Epithelial cell of esophagus (primary cell): ENCODE measurements around the gene SMIM26.
A peak's percentile ranks its signal among the peaks of the same experiment; 100 is the strongest.

ENCODE experiments used
- DNase-seq: peaks from one replicate; pipeline ENCODE4 v3.0.0; 2010; ENCODE audit warnings: low read depth
- H3K4me3 ChIP-seq: 2 replicates; pipeline ENCODE4 v1.5.1; 2011; ENCODE audit warnings: mild to moderate bottlenecking, low read length, control low read depth
- TF ChIP-seq, protein P1 (sequence below): IDR thresholded peaks from 2 replicates; pipeline ENCODE4 v1.5.1; 2011; ENCODE audit warnings: low read depth, mild to moderate bottlenecking, low read length, control low read depth, inconsistent platforms; ENCODE audit not compliant: insufficient read depth; ENCODE audit errors: missing control alignments

Gene SMIM26

DNA sequence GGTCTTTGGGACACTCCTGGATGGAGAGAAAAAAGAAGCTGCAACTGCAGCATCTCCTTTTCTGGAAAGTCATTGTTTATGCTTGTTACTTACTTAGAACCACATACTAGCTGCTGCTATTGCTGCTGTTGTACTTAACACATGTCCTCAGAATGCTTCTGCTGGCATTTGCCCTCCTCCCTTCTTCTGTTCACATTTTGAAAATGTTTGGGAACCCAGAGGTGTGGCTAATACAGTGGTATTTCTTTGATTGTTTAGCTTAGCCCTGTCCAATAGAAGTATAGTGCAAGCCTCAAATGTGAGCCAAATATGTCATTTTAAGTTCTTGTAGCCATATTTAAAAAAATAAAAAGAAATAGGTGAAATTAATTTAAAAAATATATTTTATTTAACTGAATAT, 29.0 kb downstream of the SMIM26 start:
- TF ChIP-seq, protein P1, sequence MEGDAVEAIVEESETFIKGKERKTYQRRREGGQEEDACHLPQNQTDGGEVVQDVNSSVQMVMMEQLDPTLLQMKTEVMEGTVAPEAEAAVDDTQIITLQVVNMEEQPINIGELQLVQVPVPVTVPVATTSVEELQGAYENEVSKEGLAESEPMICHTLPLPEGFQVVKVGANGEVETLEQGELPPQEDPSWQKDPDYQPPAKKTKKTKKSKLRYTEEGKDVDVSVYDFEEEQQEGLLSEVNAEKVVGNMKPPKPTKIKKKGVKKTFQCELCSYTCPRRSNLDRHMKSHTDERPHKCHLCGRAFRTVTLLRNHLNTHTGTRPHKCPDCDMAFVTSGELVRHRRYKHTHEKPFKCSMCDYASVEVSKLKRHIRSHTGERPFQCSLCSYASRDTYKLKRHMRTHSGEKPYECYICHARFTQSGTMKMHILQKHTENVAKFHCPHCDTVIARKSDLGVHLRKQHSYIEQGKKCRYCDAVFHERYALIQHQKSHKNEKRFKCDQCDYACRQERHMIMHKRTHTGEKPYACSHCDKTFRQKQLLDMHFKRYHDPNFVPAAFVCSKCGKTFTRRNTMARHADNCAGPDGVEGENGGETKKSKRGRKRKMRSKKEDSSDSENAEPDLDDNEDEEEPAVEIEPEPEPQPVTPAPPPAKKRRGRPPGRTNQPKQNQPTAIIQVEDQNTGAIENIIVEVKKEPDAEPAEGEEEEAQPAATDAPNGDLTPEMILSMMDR: no peak
- no peak for DNase-seq
- H3K4me3 ChIP-seq: no peak overlapping the region

DNA sequence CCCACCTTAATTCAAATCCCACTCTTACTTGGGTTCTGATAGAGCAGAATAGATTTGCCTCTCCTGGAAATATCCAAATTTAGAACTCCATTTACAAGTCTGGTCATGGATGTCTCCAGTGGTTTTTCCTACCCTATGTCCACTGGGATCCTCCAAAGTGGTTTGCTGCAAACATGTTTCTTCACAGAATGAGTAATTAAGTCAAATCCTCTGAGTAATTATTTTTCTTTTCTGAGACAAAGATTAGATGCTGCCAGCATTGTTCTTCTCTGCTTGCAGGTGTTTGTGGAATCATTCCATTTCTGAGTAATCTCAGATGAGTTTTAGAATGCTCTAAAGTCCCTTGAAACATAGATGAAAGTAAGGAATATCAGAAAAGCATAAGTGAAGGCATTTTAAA, 42.5 kb downstream of the SMIM26 start:
- H3K4me3 ChIP-seq: no peak overlapping the region
- TF ChIP-seq, protein P1: no peak
- peak; percentile 66 for DNase-seq

- TF ChIP-seq, protein P1: no peak
- no peak overlapping the region for H3K4me3 ChIP-seq
- DNase-seq: no peak
These were observed 44.3 kb downstream of the SMIM26 start for GRCh38 chr20:18611492-18611891.

DNA sequence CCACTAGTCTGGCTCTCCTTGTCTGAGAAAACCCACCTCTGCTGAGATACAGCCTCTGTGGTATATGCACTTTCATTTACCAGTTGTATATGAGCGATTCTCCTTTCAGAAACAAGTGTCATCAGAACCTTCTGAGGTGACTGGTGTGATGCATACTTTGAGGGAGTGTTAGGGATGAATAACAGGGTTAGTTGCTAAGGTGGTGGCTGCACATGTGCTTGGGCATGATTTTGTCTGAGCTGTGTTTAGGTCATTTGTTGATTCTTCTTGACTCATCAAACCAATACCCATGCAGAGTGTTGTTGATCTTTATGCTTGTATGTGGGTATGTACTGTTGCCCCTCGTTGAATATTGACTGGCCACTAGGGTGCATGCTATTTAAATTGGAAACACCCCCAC, 46.3 kb downstream of the SMIM26 start:
- TF ChIP-seq, protein P1: no peak
- peak; percentile 97 for DNase-seq
- no peak overlapping the region for H3K4me3 ChIP-seq

- no peak for DNase-seq
- TF ChIP-seq, protein P1: no peak
- H3K4me3 ChIP-seq: no peak overlapping the region
These were observed 47.0 kb downstream of the SMIM26 start for GRCh38 chr20:18614244-18614643.

- H3K4me3 ChIP-seq: no peak overlapping the region
- TF ChIP-seq, protein P1: no peak
- DNase-seq: no peak
These were observed 47.9 kb downstream of the SMIM26 start for GRCh38 chr20:18615020-18615650.
